Liver (tissue), 9 donors: Measurements from ENCODE around the gene EDRF1. TPM values are rescaled to one million over a fixed set of nuclear protein-coding genes. Genes with fewer than 3 reads are reported as not detected.

ENCODE experiments used
- DNase-seq: peaks from one replicate; pipeline ENCODE4 v3.0.0-alpha.2; 2017; ENCODE audit warnings: low spot score
- H3K27ac ChIP-seq, 2 donors: one replicate each; pipeline ENCODE4 v1.7.0; 2013; ENCODE audit warnings: inconsistent platforms in 2 of 2, low read length in 2 of 2, control low read depth in 1 of 2, low read depth in 1 of 2, mild to moderate bottlenecking in 1 of 2
- H3K27me3 ChIP-seq, 4 donors: one replicate each; pipeline versions ENCODE4 v1.6.1 to v1.7.0; 2013; ENCODE audit warnings: low read length in 3 of 4, inconsistent platforms in 1 of 4, mild to moderate bottlenecking in 1 of 4, moderate library complexity in 1 of 4; ENCODE audit not compliant: control insufficient read depth in 4 of 4, insufficient read depth in 4 of 4
- H3K36me3 ChIP-seq, 4 donors: one replicate each; pipeline versions ENCODE4 v1.6.1 to v1.7.0; 2013; ENCODE audit warnings: low read length in 3 of 4, mild to moderate bottlenecking in 3 of 4, low read depth in 1 of 4, moderate library complexity in 1 of 4; ENCODE audit not compliant: control insufficient read depth in 4 of 4, insufficient read depth in 3 of 4
- H3K4me1 ChIP-seq, 4 donors: one replicate each; pipeline versions ENCODE4 v1.6.1 to v1.7.0; 2013; ENCODE audit warnings: low read length in 3 of 4, mild to moderate bottlenecking in 3 of 4, moderate library complexity in 1 of 4; ENCODE audit not compliant: control insufficient read depth in 4 of 4, insufficient read depth in 4 of 4
- H3K4me3 ChIP-seq, 3 donors: one replicate each; pipeline versions ENCODE4 v1.6.1 to v1.7.0; 2013; ENCODE audit warnings: low read length in 3 of 3, control low read depth in 1 of 3, low read depth in 1 of 3, mild to moderate bottlenecking in 1 of 3
- H3K9ac ChIP-seq, 2 donors: one replicate each; pipeline ENCODE4 v1.7.0; 2013; ENCODE audit warnings: low read length in 2 of 2, mild to moderate bottlenecking in 2 of 2, moderate library complexity in 2 of 2, control low read depth in 1 of 2, low read depth in 1 of 2
- H3K9me3 ChIP-seq, 4 donors: one replicate each; pipeline versions ENCODE4 v1.6.1 to v1.7.0; 2013; ENCODE audit warnings: low read length in 3 of 4; ENCODE audit not compliant: control insufficient read depth in 4 of 4
- CTCF ChIP-seq: fragments of 150-350 bp; IDR thresholded peaks from 2 replicates; pipeline ENCODE4 v1.5.1; 2017; ENCODE audit warnings: improper control_type of control experiment, low read depth, low read length; ENCODE audit not compliant: missing input control
- EGR1 ChIP-seq, 2 donors: IDR thresholded peaks; 2 replicates each; pipeline ENCODE4 v1.6.1; 2016 to 2018; ENCODE audit warnings: antibody characterized with exemption in 2 of 2, low read depth in 2 of 2
- FOXA1 ChIP-seq: IDR thresholded peaks from 2 replicates; pipeline ENCODE4 v1.6.1; 2016; ENCODE audit warnings: antibody characterized with exemption
- FOXA2 ChIP-seq: IDR thresholded peaks from 2 replicates; pipeline ENCODE4 v1.6.1; 2016; ENCODE audit warnings: antibody characterized with exemption
- GABPA ChIP-seq, 2 donors: IDR thresholded peaks in 1 of 2; conservative IDR thresholded peaks in 1 of 2; 2 replicates each; pipeline ENCODE4 v1.6.1; 2016; ENCODE audit warnings: antibody characterized with exemption in 2 of 2, mild to moderate bottlenecking in 1 of 2, moderate library complexity in 1 of 2
- HNF4A ChIP-seq, 2 donors: conservative IDR thresholded peaks; 2 replicates each; pipeline ENCODE4 v1.6.1; 2016; ENCODE audit warnings: antibody characterized with exemption in 2 of 2, mild to moderate bottlenecking in 2 of 2
- JUND ChIP-seq, 2 donors: IDR thresholded peaks; 2 replicates each; pipeline ENCODE4 v1.6.1; 2016; ENCODE audit warnings: antibody characterized with exemption in 2 of 2
- MAX ChIP-seq: IDR thresholded peaks from 2 replicates; pipeline ENCODE4 v1.6.1; 2016; ENCODE audit warnings: antibody characterized with exemption
- NR2F2 ChIP-seq: IDR thresholded peaks from 2 replicates; pipeline ENCODE4 v1.6.1; 2016; ENCODE audit warnings: antibody characterized with exemption
- REST ChIP-seq: IDR thresholded peaks from 2 replicates; pipeline ENCODE4 v1.6.1; 2016; ENCODE audit warnings: antibody characterized with exemption, mild to moderate bottlenecking
- RXRA ChIP-seq, 2 donors: IDR thresholded peaks; 2 replicates each; pipeline ENCODE4 v1.6.1; 2017 to 2018; ENCODE audit warnings: antibody characterized with exemption in 2 of 2, mild to moderate bottlenecking in 1 of 2
- SP1 ChIP-seq: IDR thresholded peaks from 2 replicates; pipeline ENCODE4 v1.6.1; 2018; ENCODE audit warnings: antibody characterized with exemption, mild to moderate bottlenecking
- TAF1 ChIP-seq: conservative IDR thresholded peaks from 2 replicates; pipeline ENCODE4 v1.6.1; 2016; ENCODE audit warnings: antibody characterized with exemption, mild to moderate bottlenecking
- YY1 ChIP-seq: IDR thresholded peaks from 2 replicates; pipeline ENCODE4 v1.6.1; 2016; ENCODE audit warnings: antibody characterized with exemption, mild to moderate bottlenecking
- ZBTB33 ChIP-seq: IDR thresholded peaks from 2 replicates; pipeline ENCODE4 v1.6.1; 2016; ENCODE audit warnings: antibody characterized with exemption
- WGBS: extraction: QIAGEN DNeasy Blood & Tissue Kit; methylation state at CpG from one replicate; pipeline ENCODE4 v1.1.7; 2013; 5-methylcytosine and 5-hydroxymethylcytosine counted together
- polyA plus RNA-seq, 2 donors: library from polyadenylated mRNA; stranded (reverse) in 1 of 2; unstranded in 1 of 2; fragments of 200-250 nt in 1 of 2; fragments of >200 nt in 1 of 2; fragmentation: Nextera tagmentation in 1 of 2; extraction: Ambion mirVana in 1 of 2; gene quantifications; one replicate each; pipeline versions ENCODE4 v1.2.1 to v1.2.3, GENCODE V29; 2013 to 2015
- total RNA-seq, 2 donors: library from RNA; depleted of rRNA; stranded (reverse); fragments of >200 nt; gene quantifications; one replicate each; pipeline ENCODE4 v1.2.3, GENCODE V29; 2014
- donor health status: healthy.
- donor health status: healthy.
- donor health status: healthy.
- donor health status: healthy.
- donor health status: healthy.

The EDRF1 gene
- total and polyA plus RNA-seq, 4 donors = 3.9 to 17.0 (median 9.2) TPM

GRCh38 chr10:125808047-125808446 is 88.5 kb downstream of the EDRF1 start:
- H3K9me3 ChIP-seq = no peaks in the 10 kb centered on the region
- H3K27me3 ChIP-seq = no peaks in the 10 kb centered on the region
- no peak overlapping the region for H3K4me3 ChIP-seq
- 98% methylated on average over 1 of the region's 1 CpG for WGBS
- DNase-seq = no peak
- peaks cover 2 to 62% (median 29%) of the 10 kb centered on the region in 4 donors for H3K36me3 ChIP-seq
- no peak overlapping the region for H3K27ac ChIP-seq
- no peak overlapping the region for H3K9ac ChIP-seq
- TF ChIP-seq FOXA2 = no peak
- no peak for TF ChIP-seq SP1
- TF ChIP-seq HNF4A (conservative IDR thresholded peaks at IDR 0.05) = no peak
- TF ChIP-seq FOXA1 = no peak
- TF ChIP-seq CTCF = no peak
- TF ChIP-seq REST = no peak
- TF ChIP-seq GABPA (IDR thresholded peaks at IDR 0.05 in 1 of 2, conservative IDR thresholded peaks at IDR 0.05 in 1 of 2) = no peak
- TF ChIP-seq JUND (IDR thresholded peaks at IDR 0.05) = no peak
- no peak for TF ChIP-seq YY1
- TF ChIP-seq ZBTB33 = no peak
- TF ChIP-seq MAX = no peak
- no peak for TF ChIP-seq NR2F2
- TF ChIP-seq RXRA (IDR thresholded peaks at IDR 0.05) = no peak
- H3K4me1 ChIP-seq = no peaks in the 10 kb centered on the region

- H3K36me3 ChIP-seq = peaks cover 3 to 67% (median 30%) of the 10 kb centered on the region in 4 donors
- 93% methylated on average over 1 of the region's 1 CpG for WGBS
- H3K27ac ChIP-seq = no peak overlapping the region
- TF ChIP-seq EGR1 (IDR thresholded peaks at IDR 0.05; ENCODE audit: low read depth in 2 of 2) = no peak
- TF ChIP-seq CTCF = no peak
- TF ChIP-seq FOXA2 = no peak
- no peak for TF ChIP-seq NR2F2
- no peak for TF ChIP-seq ZBTB33
- no peak for TF ChIP-seq TAF1
- TF ChIP-seq HNF4A (conservative IDR thresholded peaks at IDR 0.05) = no peak
- no peak for TF ChIP-seq GABPA (IDR thresholded peaks at IDR 0.05 in 1 of 2, conservative IDR thresholded peaks at IDR 0.05 in 1 of 2)
- TF ChIP-seq SP1 = no peak
- no peak for TF ChIP-seq YY1
- DNase-seq = no peak
- H3K4me3 ChIP-seq = no peak overlapping the region
- H3K4me1 ChIP-seq = no peaks in the 10 kb centered on the region
- H3K9ac ChIP-seq = no peak overlapping the region
- no peaks in the 10 kb centered on the region for H3K27me3 ChIP-seq
- no peaks in the 10 kb centered on the region for H3K9me3 ChIP-seq
These were observed 91.7 kb downstream of the EDRF1 start for GRCh38 chr10:125811251-125811650.
